Body of pancreas (tissue), 4 donors: ENCODE measurements around the gene FTCD.

Source experiments
- CTCF ChIP-seq, 7 experiments: fragments of 450-650 bp in 4 of 7; fragments of 200-600 bp in 3 of 7; sonication (generic) in 3 of 7; IDR thresholded peaks; one replicate each; pipeline ENCODE4 v1.5.1; 2016 to 2019; ENCODE audit warnings: antibody characterized with exemption in 7 of 7
- POLR2A ChIP-seq, 3 donors: fragments of 450-650 bp; IDR thresholded peaks; one replicate each; pipeline ENCODE4 v1.6.1; 2016; ENCODE audit warnings: antibody characterized with exemption in 3 of 3, mild to moderate bottlenecking in 2 of 3

- TF ChIP-seq CTCF (IDR thresholded peaks at IDR 0.05) (no peak), POLR2A (IDR thresholded peaks at IDR 0.05) (no peak)
Observed at GRCh38 chr21:46154955-46155513, 345 bp downstream of the FTCD start.
